GM19468 (cell line): Measurements from ENCODE around the gene MLC1.

Source experiments
- ATAC-seq: cut with Tn5 transposase; IDR thresholded peaks from one replicate; pipeline ENCODE4 v1.9.1; 2021; ENCODE audit warnings: mild to moderate bottlenecking, moderate library complexity, moderate number of reproducible peaks; ENCODE audit not compliant: unreplicated experiment; ENCODE audit errors: extremely low read depth

The MLC1 gene

DNA sequence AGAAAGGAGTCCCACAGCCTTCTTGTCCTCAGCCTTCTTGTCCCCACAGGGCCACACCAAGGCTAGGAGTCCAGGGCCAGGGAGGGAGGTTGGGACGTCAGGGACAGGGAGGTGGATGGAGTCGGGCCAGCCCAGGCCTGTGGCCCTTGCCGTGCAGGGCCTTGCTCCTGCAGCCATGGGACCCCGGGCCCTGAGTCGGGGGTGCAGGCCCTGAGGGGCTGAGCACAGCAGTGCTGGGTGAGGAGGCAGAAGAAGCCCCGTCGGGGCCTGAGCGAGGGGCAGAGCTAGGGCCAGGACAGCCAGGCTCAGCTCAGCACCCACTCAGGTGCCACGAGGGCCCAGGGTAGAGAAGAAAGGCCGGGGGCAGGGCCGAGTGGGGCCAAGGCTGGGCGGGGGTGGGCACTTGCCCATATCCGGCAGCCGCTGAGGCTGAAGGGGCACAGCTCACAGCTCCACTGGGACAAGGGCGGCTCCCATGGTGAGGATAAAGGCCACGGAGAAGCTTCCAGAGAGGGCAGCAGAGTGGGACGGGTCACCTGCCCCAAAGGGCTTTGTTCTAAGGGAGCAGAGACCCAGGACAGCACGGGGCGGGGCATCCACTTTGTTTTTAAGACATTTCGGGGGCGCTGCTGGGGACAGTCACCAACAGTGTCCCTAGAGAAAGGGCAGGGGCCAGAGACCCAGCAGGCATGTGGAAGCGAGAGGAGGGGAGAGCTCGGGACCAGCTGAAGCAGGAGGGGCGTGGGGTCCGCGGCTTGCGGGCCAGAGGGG lies 3.6 kb downstream of the MLC1 start:
- ATAC-seq = no peak

- ATAC-seq = no peak
These were observed 5.2 kb downstream of the MLC1 start for GRCh38 chr22:50080077-50080465.

DNA sequence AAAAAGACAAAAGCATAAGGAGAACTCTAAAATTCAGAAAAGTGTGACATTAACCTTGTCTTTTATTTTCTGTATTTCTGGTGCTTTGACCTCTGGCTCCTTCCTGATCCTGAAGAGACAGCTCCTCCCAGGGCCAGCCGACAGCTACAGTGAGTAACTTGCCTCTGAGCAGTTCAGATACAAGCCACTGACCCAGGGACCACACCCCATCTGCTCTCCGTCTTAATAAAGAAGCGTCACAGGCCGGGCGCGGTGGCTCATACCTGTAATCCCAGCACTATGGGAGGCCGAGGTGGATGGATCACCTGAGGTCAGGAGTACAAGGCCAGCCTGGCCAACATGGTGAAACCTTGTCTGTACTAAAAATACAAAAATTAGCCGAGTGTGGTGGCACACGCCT lies 6.5 kb downstream of the MLC1 start:
- no peak for ATAC-seq

- ATAC-seq = no peak
These were observed 7.0 kb downstream of the MLC1 start for GRCh38 chr22:50078246-50078645.

DNA sequence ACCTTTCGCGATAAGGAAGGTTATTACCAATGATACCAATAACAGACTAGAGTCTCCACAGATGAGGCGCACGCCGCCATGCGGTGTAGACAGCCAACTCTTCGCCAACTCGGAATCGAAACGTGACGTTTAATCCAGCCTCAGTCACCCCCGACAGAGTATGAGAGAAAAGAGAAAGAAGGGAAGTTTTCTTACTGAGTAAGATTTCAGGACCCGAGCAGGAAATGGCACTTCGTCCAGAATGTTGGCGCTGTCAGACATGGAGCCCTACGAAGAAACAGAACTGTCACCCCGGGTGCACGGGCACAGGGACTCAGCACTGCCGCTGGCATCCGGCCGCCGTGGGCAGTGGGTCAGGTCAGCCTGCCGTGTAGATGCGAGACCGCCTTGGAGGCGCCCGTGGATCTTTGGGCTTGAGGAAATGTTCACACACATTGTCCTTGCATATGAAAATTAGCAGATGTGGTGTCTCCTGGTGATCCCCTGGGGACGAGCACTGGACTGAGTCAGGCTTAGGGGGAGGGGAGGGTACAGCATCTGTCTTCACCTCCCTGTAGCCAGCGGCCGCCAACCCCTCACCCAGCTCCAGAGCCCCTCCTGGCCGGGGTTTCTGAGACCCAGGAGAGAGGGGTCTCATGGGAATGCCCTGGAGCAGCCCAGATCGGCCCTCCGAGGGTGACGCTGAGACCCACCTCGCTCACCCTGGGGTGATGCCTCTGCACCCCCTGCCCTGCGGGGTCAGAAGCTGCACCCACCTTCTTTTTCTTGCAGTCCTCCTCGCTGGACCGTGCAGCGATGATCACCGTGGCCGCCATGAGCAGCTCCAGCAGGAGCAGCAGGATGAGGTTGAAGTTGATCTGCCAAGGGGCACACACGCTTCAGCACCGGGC lies 8.3 kb downstream of the MLC1 start:
- no peak for ATAC-seq

- no peak for ATAC-seq
These were observed 10.4 kb downstream of the MLC1 start for GRCh38 chr22:50074551-50075530.

DNA sequence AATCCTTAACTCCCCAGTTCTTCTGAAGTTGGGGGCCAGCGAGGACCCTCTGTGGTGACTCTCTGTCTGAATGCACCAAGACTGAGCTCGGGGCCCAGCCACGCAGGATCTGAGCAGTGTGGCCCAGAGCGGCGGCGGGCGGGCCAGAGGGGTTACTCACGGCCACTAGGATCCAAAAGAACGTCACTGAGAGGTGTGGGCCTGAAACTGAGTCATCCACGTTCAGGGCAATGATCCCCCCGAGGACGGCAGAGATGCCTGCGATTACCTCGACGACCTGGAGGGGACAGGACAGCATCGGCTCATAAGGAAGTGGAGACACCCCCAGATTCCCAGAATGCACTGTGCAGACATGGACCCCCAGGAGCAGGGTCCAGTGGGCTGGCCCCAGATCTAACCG lies 11.2 kb downstream of the MLC1 start:
- no peak for ATAC-seq

DNA sequence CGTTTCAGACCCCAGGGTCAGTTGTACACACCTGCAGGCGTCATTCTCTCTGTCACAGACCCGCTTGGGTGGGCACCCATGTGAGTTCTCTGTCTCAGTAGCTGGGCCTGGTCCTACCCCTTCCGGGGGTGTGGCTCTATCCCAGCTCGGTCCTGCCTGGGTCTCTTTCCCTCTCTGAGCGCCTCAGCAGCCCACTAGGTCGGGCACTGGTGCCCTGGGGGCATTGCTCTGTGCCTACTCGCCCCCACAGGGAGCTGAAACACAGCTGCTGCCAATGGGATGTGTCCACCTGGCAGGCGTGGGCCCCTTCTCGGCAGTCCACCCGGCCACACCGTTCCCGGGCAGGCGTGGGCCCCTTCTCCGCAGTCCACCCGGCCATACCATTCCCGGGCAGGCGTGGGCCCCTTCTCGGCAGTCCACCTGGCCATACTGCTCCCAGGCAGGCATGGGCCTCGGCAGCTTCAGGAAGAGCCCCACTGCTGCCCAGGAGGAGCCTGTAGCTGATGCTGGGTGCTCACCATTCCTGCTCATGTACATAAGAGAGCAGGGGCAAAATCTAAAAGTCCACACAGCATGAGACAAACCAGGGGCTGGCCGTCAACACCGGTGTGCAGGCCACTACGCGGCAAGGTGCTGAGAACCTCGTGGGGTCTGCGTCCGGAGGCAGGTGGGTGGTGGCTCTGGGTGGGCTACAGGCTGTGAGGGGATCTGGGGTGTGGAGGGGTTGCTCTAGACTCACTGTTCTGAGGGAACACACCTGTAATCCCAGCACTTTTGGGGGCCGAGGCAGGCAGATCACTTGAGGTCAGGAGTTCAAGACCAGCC lies 12.3 kb downstream of the MLC1 start:
- ATAC-seq = no peak

DNA sequence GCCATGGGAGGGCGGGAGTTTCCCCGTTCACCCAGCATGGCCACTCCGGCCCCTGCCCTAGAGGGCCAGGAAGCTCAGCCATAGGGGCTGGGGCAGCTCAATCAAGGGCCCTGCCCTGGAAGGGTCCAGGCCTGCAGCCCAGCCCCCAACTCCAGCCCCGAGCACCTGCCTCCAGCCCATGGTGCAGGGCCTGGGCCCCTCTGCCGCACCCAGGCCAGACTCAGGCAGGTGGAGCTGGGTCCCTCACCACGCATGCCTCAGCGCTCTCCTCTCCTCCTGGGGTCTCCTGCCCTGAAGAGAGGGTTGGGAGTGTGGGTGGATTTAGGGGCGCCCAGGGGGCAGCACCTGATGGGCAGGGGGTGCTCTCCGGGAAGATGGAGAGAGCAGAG lies 13.1 kb downstream of the MLC1 start:
- ATAC-seq = no peak

- ATAC-seq = no peak
These were observed 13.6 kb downstream of the MLC1 start for GRCh38 chr22:50071432-50072166.

- no peak for ATAC-seq
These were observed 14.9 kb downstream of the MLC1 start for GRCh38 chr22:50070366-50070765.

DNA sequence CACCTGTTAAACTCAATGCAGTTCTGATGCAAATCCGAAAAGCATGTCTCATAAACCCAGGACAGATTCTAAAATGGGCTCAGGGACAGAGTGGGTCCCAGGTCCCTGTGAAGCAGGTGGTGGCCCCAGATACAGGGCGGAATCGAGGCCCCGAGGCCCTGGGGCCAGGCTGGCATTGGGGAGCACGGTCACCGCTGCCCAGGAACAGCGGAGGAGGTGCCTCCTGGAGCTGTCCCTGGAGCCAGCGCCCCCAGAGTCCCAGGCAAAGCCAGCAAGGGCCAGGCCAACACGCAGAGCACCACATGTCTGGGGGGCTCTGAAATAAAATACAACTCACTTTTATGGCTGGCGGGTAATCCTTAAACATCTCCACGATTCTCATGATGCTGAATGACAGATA lies 17.1 kb downstream of the MLC1 start:
- no peak for ATAC-seq

GRCh38 chr22:50067244-50067643 lies 18.0 kb downstream of the MLC1 start:
- no peak for ATAC-seq

GRCh38 chr22:50064453-50064852 lies 20.8 kb downstream of the MLC1 start:
- no peak for ATAC-seq

- no peak for ATAC-seq
These were observed 21.4 kb downstream of the MLC1 start for GRCh38 chr22:50063589-50064393.

DNA sequence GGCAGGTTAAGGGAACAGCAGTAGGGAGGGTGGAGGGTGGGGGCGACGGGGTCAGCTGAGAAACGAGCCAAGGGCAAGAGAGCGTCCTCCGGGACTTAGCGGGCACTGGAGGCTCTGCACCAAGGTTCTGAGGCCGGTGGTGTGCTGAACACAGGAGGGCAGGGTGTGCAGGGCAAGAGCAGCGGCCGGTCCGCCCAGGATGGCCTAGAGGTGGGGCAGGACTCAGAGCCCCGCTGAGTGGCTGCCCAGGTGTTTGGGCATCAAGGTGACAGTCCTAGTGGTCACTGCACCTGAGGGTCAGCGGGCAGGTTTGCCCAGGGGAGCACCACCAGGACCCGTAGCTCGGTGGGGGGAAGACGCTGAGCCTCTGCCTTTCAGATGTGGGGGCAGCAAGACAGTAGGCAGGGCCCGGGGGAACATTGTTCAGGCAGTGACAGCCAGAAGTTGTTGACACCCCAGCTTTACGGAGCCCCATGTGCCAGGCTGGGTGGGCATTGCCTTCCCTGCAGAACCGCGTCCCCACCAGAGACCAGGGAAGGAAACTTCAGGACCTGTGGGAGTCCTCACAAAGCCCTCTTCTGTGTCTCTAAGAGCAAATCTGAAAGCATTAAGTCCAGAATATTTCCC lies 22.6 kb downstream of the MLC1 start:
- ATAC-seq = no peak

DNA sequence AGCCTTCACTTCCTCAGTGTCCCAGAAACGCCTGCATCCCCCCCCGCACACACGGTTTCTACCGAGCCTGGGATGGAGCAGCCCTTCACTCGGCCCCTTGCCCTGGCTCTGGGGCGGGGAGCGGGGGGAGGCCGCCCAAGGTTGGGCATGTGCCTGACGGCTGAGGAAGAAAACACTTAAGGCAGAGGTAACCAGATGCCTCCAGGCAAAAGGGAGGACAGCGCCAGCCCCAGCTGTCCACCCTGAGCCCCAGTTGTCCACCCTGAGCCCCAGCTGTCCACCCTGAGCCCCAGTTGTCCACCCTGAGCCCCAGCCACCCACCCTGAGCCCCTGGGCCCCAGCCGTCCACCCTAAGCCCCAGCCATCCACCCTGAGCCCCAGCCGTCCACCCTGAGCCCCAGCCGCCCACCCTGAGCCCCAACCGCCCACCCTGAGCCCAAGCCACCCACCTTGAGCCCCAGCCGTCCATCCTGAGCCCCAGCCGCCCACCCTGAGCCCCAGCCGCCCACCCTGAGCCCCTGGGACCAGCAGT lies 23.3 kb downstream of the MLC1 start:
- ATAC-seq = no peak
